GM12878 (cell line): Measurements from ENCODE around the gene TMPRSS6. TPM values are rescaled to one million over a fixed set of nuclear protein-coding genes. Genes with fewer than 3 reads are reported as not detected.

Source experiments
- ATAC-seq: fragments of 200-7000 bp; cut with Tn5 transposase; 3 replicates; pipeline ENCODE4 v1.9.1; 2020; ENCODE audit warnings: mild to moderate bottlenecking, moderate library complexity
- BruUV-seq: library from RNA; stranded (reverse); fragments of 400-500 nt; replicated peaks from 2 replicates; lab custom pipeline; 2021; lab: Mats Ljungman, UMichigan
- CTCF ChIA-PET: fragments of 300-600 bp; sonication (Branson Sonifier 250); formaldehyde crosslinking; extraction: SDS; loops from one replicate; lab custom pipeline; 2021; ENCODE audit warnings: inconsistent platforms; lab: Yijun Ruan, JAX
- POLR2A ChIA-PET: fragments of 350-600 bp; formaldehyde crosslinking; extraction: SDS; loops from one replicate; lab custom pipeline; 2021; ENCODE audit warnings: inconsistent platforms; lab: Charles Lee
- RAD21 ChIA-PET: fragments of 300-600 bp; sonication (Branson Sonifier 250); formaldehyde crosslinking; loops from one replicate; lab custom pipeline; 2023; ENCODE audit warnings: antibody characterized with exemption; ENCODE audit not compliant: unreplicated experiment; lab: Charles Lee
- SMC1A ChIA-PET: fragments of 300-600 bp; sonication (Branson Sonifier 250); formaldehyde crosslinking; loops from one replicate; lab custom pipeline; 2023; ENCODE audit not compliant: unreplicated experiment, uncharacterized antibody; lab: Charles Lee
- DNase-seq: peaks from one replicate; pipeline ENCODE4 v3.0.0-alpha.2; 2011; ENCODE audit warnings: low read depth, low spot score
- FAIRE-seq: peaks from 3 replicates; lab custom pipeline; 2011; peaks lifted over from hg19 to GRCh38; lab: Jason Lieb, UNC
- H2AFZ ChIP-seq: 2 replicates; pipeline ENCODE4 v1.6.0; 2011; ENCODE audit warnings: low read depth, low read length, control low read depth; ENCODE audit not compliant: control insufficient read depth
- H3K27ac ChIP-seq: 2 replicates; pipeline ENCODE4 v1.5.1; 2011; ENCODE audit warnings: control low read depth; ENCODE audit not compliant: control insufficient read depth, insufficient read depth
- H3K27me3 ChIP-seq, 2 experiments: replicated peaks in 1 of 2; 2 replicates each; pipeline versions ENCODE4 v1.6.0 to v1.6.1; 2011; ENCODE audit warnings: low read length in 1 of 2; ENCODE audit not compliant: control insufficient read depth in 2 of 2, insufficient read depth in 2 of 2
- H3K36me3 ChIP-seq, 2 experiments: 2 replicates each; pipeline ENCODE4 v1.5.1; 2011; ENCODE audit warnings: low read length in 1 of 2; ENCODE audit not compliant: control insufficient read depth in 2 of 2, insufficient read depth in 2 of 2
- H3K4me1 ChIP-seq: 2 replicates; pipeline ENCODE4 v1.6.1; 2011; ENCODE audit warnings: mild to moderate bottlenecking, low read length, moderate library complexity, mixed read lengths; ENCODE audit not compliant: control insufficient read depth, insufficient read depth
- H3K4me2 ChIP-seq: 2 replicates; pipeline ENCODE4 v1.6.0; 2011; ENCODE audit warnings: control low read depth; ENCODE audit not compliant: control insufficient read depth, insufficient read depth
- H3K4me3 ChIP-seq: fragments of 200-600 bp; sonication (generic); 2 replicates; pipeline ENCODE4 v1.5.1; 2016
- H3K79me2 ChIP-seq: 2 replicates; pipeline ENCODE4 v1.6.0; 2011; ENCODE audit warnings: low read length; ENCODE audit not compliant: control insufficient read depth, insufficient read depth
- H3K9ac ChIP-seq: 2 replicates; pipeline ENCODE4 v1.8.0; 2011; ENCODE audit warnings: low read length, control low read depth, mixed read lengths; ENCODE audit not compliant: control insufficient read depth, insufficient read depth
- H3K9me3 ChIP-seq: replicated peaks from 3 replicates; pipeline ENCODE4 v1.5.1; 2011; ENCODE audit warnings: mild to moderate bottlenecking, low read length; ENCODE audit not compliant: control insufficient read depth, insufficient read depth
- H4K20me1 ChIP-seq: 2 replicates; pipeline ENCODE4 v1.6.0; 2011; ENCODE audit not compliant: control insufficient read depth, insufficient read depth
- ASH2L ChIP-seq: fragments of 300-600, 200-600 bp; sonication (generic); IDR thresholded peaks from 2 replicates; pipeline ENCODE4 v1.6.1; 2017; ENCODE audit warnings: low read depth, mild to moderate bottlenecking, borderline replicate concordance
- BHLHE40 ChIP-seq, 2 experiments: fragments of 450-650 bp in 1 of 2; IDR thresholded peaks; 2 replicates each; pipeline ENCODE4 v1.6.1; 2011 to 2017; ENCODE audit warnings: low read depth in 2 of 2, borderline replicate concordance in 1 of 2, improper control_type of control experiment in 1 of 2, low read length in 1 of 2, mild to moderate bottlenecking in 1 of 2
- HCFC1 ChIP-seq: fragments of 150-350 bp; IDR thresholded peaks from 2 replicates; pipeline ENCODE4 v1.6.1; 2014; ENCODE audit warnings: low read length
- HDAC6 ChIP-seq: fragments of 200-600 bp; sonication (generic); IDR thresholded peaks from one replicate; pipeline ENCODE4 v1.8.0; 2017; ENCODE audit warnings: antibody characterized with exemption; ENCODE audit not compliant: unreplicated experiment
- IKZF1 ChIP-seq: fragments of 450-650 bp; conservative IDR thresholded peaks from 2 replicates; pipeline ENCODE4 v1.6.1; 2017; ENCODE audit warnings: antibody characterized with exemption, mild to moderate bottlenecking
- KDM1A ChIP-seq: fragments of 200-600 bp; sonication (generic); IDR thresholded peaks from 2 replicates; pipeline ENCODE4 v1.6.1; 2016; ENCODE audit warnings: borderline replicate concordance
- NFIC ChIP-seq: IDR thresholded peaks from 2 replicates; pipeline ENCODE4 v1.6.1; 2012; ENCODE audit warnings: low read depth, mild to moderate bottlenecking, inconsistent platforms, low read length, moderate library complexity
- NFXL1 ChIP-seq: fragments of 450-650 bp; IDR thresholded peaks from 2 replicates; pipeline ENCODE4 v1.6.1; 2017; ENCODE audit warnings: antibody characterized with exemption, mild to moderate bottlenecking, borderline replicate concordance
- PML ChIP-seq: IDR thresholded peaks from 2 replicates; pipeline ENCODE4 v1.6.1; 2012; ENCODE audit warnings: low read length, inconsistent platforms
- SMAD5 ChIP-seq: IDR thresholded peaks from 2 replicates; pipeline ENCODE4 v1.6.1; 2016; ENCODE audit warnings: antibody characterized with exemption, low read depth
- SUZ12 ChIP-seq: fragments of 200-600 bp; sonication (generic); IDR thresholded peaks from one replicate; pipeline ENCODE4 v1.6.1; 2018; ENCODE audit warnings: antibody characterized with exemption, mild to moderate bottlenecking; ENCODE audit not compliant: unreplicated experiment
- WRNIP1 ChIP-seq: IDR thresholded peaks from 2 replicates; pipeline ENCODE4 v1.6.1; 2011; ENCODE audit warnings: low read depth, low read length, improper control_type of control experiment, borderline replicate concordance
- WGBS: methylation state at CpG from one replicate; pipeline ENCODE4 v1.1.6; 2016; ENCODE audit warnings: low lambda C conversion rate; ENCODE audit not compliant: insufficient replicate concordance, insufficient coverage; ENCODE audit errors: missing lambda C conversion rate; 5-methylcytosine and 5-hydroxymethylcytosine counted together
- in situ Hi-C: fragments of 300-500 bp; cut with MboI; formaldehyde crosslinking; loops from 9 replicates; pipeline ENCODE4 v1.14.3; 2018; ENCODE audit warnings: mixed read lengths
- intact Hi-C: fragments of 100-400 bp; cut with micrococcal nuclease; formaldehyde crosslinking; loops from one replicate; pipeline ENCODE4 v1.14.2; 2022; ENCODE audit not compliant: unreplicated experiment
- polyA plus RNA-seq, 11 experiments: library from polyadenylated mRNA; depleted of rRNA in 4 of 11; unstranded in 6 of 11; stranded (reverse) in 5 of 11; fragments of >200 nt; fragmentation: Nextera tagmentation in 4 of 11; fragmentation: Illumina TruSeq in 1 of 11; extraction: Ambion mirVana in 4 of 11; extraction: Trizol in 1 of 11; gene quantifications; 1 replicate in 1 of 11; 2 replicates in 10 of 11; pipeline versions ENCODE4 v1.2.1 to v1.2.3, GENCODE V29; 2011 to 2016; ENCODE audit warnings: inconsistent platforms in 2 of 11, missing spikeins in 2 of 11, low read depth in 1 of 11
- total RNA-seq, 4 experiments: library from RNA; depleted of rRNA in 3 of 4; stranded (reverse); fragments of >200 nt in 3 of 4; fragmentation: Illumina TruSeq in 1 of 4; extraction: Trizol in 1 of 4; gene quantifications; 2 replicates each; pipeline versions ENCODE4 v1.2.1 to v1.2.3, GENCODE V29; 2013 to 2021
- TF ChIP-seq, protein P1 (sequence below): fragments of 450-650 bp; IDR thresholded peaks from 2 replicates; pipeline ENCODE4 v1.6.1; 2018; ENCODE audit warnings: borderline replicate concordance, mild to moderate bottlenecking; ENCODE audit not compliant: partially characterized antibody
- TF ChIP-seq, protein P2 (sequence below): fragments of 150-350 bp; IDR thresholded peaks from 2 replicates; pipeline ENCODE4 v1.6.1; 2016; ENCODE audit warnings: low read depth, low read length
- TF ChIP-seq, protein P3 (sequence below): fragments of 450-650 bp; formaldehyde crosslinking; IDR thresholded peaks from 2 replicates; pipeline ENCODE4 v1.4.0; 2020; ENCODE audit warnings: mild to moderate bottlenecking, moderate library complexity

Gene TMPRSS6
- total and polyA plus RNA-seq, 10 of the 15 experiments (the other 5 are each of a cell fraction or from before 2014, with no cell fraction given), result 0.06 to 0.69 (median 0.19) TPM; not detected in 6

DNA sequence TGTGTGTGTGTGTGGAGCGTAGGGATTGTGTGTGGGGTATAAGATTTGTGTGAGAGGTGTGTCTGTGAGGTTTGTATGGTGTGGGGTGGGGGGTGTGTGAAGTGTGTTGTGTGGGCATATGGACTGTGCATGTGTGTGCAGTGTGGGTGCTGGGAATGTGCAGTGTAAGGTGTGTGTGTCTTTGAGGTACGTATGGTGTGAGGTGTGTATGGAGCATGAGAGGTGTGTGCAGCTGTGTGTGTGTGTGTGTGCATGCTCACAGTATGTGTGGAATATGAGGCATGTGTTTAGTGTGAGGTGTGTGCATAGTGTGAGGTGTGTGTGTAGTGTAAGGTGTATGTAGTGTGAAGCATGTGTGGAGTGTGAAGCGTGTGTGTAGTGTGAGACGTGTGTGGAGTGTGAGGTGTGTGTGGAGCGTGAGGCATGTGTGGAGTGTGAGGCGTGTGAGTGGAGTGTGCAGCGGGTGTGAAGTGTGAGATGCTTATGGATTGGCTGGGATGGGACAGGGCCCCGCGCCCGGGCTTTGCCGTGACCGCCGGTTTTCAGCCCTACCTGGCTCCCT, 1.7 kb upstream of the TMPRSS6 start:
- ChIA-PET POLR2A (interaction anchor here (0.6 kb wide), 1 partner anchor 93 kb away, joined by 3 read pairs; no protein-coding TSS in a partner anchor), SMC1A (no interaction called here), RAD21 (no interaction called here), CTCF (interaction anchor here (0.5 kb wide), 1 partner anchor 990 kb away, joined by 3 read pairs; no protein-coding TSS in a partner anchor)
- no peaks in the 10 kb centered on the region for H4K20me1 ChIP-seq
- H3K4me1 ChIP-seq, result no peaks in the 10 kb centered on the region
- in situ Hi-C loops, result no loop called here
- H2AFZ ChIP-seq, result no peak overlapping the region
- no peaks in the 10 kb centered on the region for H3K36me3 ChIP-seq
- H3K79me2 ChIP-seq, result no peaks in the 10 kb centered on the region
- DNase-seq (no peak), FAIRE-seq (peak; percentile 27), ATAC-seq (no peak)
- no peak overlapping the region for H3K27ac ChIP-seq
- intact Hi-C loops, result no loop called here
- no TSS peak for BruUV-seq
- no peak overlapping the region for H3K9ac ChIP-seq
- H3K27me3 ChIP-seq, result no peaks in the 10 kb centered on the region
- no peak overlapping the region for H3K4me2 ChIP-seq
- WGBS, result 79% methylated on average over 13 of the region's 13 CpGs
- no peak overlapping the region for H3K4me3 ChIP-seq
- H3K9me3 ChIP-seq, result no peaks in the 10 kb centered on the region
- TF ChIP-seq PML (no peak), ASH2L (no peak), SUZ12 (no peak), HCFC1 (no peak), NFIC (no peak), NFXL1 (no peak), IKZF1 (no peak), BHLHE40 (IDR thresholded peaks at IDR 0.05; ENCODE audit: borderline replicate concordance in 1 of 2, low read depth in 2 of 2, low read length in 1 of 2) (no peak), KDM1A (no peak), HDAC6 (no peak), SMAD5 (no peak), WRNIP1 (no peak)
- TF ChIP-seq, protein P1, sequence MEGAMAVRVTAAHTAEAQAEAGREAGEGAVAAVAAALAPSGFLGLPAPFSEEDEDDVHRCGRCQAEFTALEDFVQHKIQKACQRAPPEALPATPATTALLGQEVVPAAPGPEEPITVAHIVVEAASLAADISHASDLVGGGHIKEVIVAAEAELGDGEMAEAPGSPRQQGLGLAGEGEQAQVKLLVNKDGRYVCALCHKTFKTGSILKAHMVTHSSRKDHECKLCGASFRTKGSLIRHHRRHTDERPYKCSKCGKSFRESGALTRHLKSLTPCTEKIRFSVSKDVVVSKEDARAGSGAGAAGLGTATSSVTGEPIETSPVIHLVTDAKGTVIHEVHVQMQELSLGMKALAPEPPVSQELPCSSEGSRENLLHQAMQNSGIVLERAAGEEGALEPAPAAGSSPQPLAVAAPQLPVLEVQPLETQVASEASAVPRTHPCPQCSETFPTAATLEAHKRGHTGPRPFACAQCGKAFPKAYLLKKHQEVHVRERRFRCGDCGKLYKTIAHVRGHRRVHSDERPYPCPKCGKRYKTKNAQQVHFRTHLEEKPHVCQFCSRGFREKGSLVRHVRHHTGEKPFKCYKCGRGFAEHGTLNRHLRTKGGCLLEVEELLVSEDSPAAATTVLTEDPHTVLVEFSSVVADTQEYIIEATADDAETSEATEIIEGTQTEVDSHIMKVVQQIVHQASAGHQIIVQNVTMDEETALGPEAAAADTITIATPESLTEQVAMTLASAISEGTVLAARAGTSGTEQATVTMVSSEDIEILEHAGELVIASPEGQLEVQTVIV, result no peak
- TF ChIP-seq, protein P2, sequence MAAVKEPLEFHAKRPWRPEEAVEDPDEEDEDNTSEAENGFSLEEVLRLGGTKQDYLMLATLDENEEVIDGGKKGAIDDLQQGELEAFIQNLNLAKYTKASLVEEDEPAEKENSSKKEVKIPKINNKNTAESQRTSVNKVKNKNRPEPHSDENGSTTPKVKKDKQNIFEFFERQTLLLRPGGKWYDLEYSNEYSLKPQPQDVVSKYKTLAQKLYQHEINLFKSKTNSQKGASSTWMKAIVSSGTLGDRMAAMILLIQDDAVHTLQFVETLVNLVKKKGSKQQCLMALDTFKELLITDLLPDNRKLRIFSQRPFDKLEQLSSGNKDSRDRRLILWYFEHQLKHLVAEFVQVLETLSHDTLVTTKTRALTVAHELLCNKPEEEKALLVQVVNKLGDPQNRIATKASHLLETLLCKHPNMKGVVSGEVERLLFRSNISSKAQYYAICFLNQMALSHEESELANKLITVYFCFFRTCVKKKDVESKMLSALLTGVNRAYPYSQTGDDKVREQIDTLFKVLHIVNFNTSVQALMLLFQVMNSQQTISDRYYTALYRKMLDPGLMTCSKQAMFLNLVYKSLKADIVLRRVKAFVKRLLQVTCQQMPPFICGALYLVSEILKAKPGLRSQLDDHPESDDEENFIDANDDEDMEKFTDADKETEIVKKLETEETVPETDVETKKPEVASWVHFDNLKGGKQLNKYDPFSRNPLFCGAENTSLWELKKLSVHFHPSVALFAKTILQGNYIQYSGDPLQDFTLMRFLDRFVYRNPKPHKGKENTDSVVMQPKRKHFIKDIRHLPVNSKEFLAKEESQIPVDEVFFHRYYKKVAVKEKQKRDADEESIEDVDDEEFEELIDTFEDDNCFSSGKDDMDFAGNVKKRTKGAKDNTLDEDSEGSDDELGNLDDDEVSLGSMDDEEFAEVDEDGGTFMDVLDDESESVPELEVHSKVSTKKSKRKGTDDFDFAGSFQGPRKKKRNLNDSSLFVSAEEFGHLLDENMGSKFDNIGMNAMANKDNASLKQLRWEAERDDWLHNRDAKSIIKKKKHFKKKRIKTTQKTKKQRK, result no peak
- TF ChIP-seq, protein P3, sequence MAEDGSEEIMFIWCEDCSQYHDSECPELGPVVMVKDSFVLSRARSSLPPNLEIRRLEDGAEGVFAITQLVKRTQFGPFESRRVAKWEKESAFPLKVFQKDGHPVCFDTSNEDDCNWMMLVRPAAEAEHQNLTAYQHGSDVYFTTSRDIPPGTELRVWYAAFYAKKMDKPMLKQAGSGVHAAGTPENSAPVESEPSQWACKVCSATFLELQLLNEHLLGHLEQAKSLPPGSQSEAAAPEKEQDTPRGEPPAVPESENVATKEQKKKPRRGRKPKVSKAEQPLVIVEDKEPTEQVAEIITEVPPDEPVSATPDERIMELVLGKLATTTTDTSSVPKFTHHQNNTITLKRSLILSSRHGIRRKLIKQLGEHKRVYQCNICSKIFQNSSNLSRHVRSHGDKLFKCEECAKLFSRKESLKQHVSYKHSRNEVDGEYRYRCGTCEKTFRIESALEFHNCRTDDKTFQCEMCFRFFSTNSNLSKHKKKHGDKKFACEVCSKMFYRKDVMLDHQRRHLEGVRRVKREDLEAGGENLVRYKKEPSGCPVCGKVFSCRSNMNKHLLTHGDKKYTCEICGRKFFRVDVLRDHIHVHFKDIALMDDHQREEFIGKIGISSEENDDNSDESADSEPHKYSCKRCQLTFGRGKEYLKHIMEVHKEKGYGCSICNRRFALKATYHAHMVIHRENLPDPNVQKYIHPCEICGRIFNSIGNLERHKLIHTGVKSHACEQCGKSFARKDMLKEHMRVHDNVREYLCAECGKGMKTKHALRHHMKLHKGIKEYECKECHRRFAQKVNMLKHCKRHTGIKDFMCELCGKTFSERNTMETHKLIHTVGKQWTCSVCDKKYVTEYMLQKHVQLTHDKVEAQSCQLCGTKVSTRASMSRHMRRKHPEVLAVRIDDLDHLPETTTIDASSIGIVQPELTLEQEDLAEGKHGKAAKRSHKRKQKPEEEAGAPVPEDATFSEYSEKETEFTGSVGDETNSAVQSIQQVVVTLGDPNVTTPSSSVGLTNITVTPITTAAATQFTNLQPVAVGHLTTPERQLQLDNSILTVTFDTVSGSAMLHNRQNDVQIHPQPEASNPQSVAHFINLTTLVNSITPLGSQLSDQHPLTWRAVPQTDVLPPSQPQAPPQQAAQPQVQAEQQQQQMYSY, result no peak
